GM19043 (cell line): ENCODE measurements around the gene FNIP2.
"Not testable (repeated sequence)": the region's sequence is repeated elsewhere in the genome, so short reads cannot be mapped to it uniquely, and the experiment has no call there.

Experiments
- ATAC-seq: cut with Tn5 transposase; IDR thresholded peaks from one replicate; pipeline ENCODE4 v1.9.1; 2021; ENCODE audit warnings: low read depth; ENCODE audit not compliant: unreplicated experiment

FNIP2 gene

DNA sequence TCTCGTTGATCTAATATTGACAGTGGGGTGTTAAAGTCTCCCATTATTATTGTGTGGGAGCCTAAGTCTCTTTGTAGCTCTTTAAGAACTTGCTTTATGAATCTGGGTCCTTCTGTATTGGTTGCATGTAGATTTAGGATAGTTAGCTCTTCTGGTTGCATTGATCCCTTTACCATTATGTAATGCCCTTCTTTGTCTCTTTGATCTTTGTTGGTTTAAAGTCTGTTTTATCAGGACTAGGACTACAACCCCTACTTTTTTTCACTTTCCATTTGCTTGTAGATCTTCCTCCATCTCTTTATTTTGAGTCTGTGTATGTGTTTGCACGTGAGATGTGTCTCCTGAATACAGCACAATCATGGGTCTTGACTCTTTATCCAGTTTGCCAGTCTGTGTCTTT is 131.6 kb downstream of the FNIP2 start:
- ATAC-seq, result not testable (repeated sequence)

DNA sequence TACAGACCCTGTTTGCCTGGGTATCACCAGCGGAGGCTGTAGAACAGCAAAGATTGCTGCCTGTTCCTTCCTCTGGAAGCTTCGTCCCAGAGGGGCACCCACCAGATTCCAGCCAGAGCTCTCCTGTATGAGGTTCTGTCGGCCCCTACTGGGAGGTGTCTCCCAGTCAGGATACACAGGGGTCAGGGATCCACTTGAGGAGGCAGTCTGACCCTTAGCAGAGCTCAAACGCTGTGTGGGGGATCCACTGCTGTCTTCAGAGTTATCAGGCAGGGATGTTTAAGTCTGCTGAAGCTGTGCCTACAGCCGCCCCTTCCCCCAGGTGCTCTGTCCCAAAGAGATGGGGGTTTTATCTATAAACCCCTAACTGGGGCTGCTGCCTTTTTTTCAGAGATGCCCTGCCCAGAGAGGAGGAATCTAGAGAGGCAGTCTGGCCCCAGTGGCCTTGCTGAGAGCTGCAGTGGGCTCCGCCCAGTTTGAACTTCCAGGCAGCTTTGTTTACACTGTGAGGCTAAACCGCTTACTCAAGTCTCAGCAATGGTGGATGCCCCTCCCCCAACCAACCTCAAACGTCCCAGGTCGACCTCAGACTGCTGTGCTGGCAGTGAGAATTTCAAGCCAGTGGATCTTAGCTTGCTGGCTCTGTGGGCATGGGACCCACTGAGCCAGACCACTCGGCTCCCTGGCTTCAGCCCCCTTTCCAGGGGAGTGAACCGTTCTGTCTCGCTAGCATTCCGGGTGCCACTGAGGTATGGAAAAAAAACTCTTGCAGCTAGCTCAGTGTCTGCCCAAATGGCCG is 133.7 kb downstream of the FNIP2 start:
- ATAC-seq, result not testable (repeated sequence)

DNA sequence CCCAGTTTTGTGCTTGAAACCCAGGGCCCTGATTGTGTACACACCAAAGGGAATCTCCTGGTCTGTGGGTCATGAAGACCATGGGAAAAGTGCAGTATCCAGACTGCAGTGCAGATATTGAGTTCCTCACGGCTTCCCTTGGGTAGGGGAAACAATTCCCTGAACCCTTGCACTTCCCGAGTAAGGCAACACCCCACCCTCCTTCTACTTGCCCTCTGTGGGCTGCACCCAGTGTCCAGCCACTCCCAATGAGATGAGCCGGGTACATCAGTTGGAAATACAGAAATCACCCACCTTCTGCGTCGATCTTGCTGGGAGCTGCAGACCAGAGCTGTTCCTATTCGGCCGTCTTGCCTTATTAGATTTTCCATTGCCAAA is 134.2 kb downstream of the FNIP2 start:
- no peak for ATAC-seq

DNA sequence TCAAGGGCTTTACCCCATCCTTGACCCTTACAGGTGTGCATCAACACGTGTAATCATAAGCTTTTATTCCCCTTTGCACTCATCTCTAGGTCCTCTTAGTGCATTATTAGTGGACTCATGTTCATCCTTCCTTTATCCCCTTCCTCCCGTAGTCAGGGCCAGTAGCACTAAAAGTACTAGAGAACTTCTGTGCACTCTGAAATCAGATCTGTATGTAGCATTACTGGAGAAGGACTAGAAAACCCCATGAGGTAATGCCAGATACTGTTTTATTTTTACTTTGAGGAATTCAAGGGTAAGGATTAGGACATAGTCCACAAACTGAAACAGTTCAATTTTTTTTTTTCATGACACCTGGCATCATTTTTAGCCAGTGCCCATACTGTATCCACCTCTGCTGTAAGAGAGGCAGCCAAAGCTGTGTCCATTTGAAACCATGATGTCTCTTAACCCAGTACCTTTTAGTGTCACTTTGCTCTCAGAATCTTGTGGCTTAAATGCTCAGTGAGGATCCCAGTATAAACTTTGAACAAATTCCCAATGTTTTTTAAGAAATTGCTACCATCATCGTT is 134.7 kb downstream of the FNIP2 start:
- no peak for ATAC-seq

DNA sequence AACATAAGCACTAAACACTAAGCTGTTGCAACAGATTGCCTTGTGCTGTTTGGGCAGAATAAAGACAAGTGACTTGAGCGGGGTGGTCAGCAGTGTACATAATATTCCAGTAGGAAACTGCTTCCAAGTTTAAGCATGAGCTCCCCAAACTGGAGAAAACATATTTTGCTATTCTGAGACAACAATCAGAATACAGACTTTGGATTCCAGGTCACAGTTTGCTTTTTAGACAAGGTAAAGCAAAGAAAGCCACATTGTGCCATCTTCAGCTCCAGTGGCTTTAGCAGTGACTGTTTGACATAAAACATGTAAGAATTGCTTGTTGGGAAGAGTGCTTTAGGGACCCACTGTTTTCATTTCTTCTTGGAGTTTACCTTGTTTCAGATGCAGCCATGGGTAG is 136.0 kb downstream of the FNIP2 start:
- ATAC-seq, result no peak

DNA sequence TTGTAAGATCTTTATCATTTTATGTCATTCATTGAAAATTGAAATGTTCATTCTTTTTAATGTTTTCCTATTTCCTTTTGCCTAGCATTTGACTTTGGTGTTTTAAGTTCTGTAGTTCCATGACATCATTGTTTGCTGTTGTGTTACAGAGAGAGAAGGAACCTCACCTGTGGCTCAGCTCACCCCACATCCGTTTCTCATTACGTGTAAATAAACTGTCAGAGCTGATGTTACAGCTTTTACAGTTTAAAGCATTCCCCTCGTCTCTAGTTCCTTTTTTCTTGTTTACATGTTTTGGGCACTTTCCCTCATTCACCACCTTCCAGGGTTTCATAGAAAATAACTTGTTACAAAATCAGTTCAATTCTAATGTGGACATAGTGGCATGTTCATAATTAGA is 137.2 kb downstream of the FNIP2 start:
- peak; percentile 76 for ATAC-seq

DNA sequence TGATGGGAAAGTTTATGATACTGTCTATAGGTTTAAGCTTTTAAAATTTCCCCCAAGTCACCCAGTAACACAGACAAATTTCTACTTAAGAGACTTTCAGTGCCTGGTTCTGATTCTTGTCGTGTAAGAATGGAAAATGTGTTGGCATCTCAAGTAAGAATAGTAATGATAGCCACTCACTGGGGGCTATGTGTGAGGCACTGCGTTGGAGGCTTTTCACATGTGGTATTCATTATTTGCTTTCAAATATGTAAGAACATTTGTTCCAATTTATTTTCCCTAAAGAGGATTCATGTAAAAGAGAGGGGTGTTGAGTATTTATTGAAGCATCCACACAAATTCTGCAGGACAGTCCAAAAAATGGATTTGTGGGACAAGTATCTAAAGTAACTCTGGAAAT is 143.6 kb downstream of the FNIP2 start:
- ATAC-seq, result no peak

DNA sequence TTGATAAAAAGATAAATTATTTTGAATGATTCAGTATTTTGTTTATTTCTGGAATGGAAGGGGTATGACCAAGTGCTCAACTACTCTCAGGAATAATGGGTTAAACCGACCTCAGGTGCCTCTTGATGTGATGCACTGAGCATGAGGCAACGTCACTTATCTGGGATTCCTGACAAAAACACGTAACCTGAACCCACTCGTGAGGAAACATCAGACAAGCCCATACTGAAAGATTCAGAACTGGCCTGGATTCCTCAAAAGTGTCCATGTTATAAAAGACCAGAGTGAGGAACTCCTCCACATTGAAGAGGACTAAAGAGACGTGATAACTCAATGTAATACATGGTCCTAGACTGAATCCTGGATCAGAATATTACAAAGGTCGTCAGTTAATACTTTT is 144.0 kb downstream of the FNIP2 start:
- ATAC-seq, result no peak

DNA sequence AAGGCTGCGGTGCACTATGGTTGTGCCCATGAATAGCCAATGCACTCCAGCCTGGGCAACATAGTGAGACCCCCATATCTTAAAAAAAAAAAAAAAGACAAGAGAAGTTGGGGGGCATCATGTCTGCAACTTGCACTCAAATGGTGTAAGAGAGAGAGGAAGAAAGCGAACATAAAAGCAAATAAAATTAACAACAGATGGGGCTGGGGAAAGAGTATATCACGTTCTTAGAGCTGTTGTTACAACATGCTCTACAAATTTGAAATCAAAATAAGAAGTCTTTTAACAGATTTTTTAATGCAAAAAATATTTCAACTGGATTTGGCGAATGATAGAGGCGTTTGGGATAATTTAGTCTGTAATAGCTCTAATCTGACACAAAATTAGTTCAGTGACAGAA is 144.9 kb downstream of the FNIP2 start:
- ATAC-seq, result no peak

DNA sequence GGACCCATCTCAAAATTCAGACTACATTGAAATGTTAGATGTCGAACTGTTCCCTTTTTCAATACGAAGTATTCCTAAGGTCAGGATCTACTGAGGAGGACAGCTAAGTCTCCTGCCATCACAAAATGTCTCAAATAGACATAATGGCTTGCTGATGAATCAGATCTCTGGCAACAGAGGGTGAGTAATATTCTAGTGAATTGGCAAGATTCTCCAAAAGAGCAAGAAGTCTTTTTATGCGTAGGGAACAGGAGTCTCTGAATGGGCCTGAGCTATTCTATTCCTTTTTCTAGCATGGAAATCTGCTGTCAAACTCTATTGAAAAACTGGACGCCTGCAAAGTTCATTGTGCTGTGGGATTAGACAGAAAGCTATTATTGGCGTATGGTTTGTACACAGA is 145.4 kb downstream of the FNIP2 start:
- no peak for ATAC-seq

DNA sequence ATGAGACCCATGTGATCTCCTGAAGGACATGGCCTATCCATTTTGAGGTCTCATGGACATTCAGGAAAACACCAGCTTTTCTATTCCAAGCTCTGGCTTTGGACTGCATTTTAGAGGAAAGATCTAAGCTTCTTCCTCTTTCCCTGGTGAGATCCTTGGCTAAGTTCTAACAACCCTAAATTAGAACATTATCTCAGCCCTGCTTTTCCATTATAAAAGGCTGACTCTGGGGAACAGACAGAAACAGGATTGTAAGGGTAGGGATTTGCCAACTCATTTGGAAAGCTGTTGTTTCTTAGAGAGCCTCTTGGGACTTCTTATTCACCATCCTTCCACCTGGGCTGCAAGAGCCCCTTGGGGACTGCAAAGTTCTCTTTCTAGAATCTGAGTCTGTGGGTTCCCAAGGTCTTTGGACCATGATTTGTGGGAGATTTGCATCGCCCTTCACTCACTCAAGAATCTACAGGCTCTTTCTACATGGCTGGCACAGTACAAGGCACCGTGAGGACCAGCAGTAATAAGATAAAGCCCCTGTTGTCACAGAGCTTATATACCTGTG is 146.9 kb downstream of the FNIP2 start:
- ATAC-seq, result no peak

DNA sequence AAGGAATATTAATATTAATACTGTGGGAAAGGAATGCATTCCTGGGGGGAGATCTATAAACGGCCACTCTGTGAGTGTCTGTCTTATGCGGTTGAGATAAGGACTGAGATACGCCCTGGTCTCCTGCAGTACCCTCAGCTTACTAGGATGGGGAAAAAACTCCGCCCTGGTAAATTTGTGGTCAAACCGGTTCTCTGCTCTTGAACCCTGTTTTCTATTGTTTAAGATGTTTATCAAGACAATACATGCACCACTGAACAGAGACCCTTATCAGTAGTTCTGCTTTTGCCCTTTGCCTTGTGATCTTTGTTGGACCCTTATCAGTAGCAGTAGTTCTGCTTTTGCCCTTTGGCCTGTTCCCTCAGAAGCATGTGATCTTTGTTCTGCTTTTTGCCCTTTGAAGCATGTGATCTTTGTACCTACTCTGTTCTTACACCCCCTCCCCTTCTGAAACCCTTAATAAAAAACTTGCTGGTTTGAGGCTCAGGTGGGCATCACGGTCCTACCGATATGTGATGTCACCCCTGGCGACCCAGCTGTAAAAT is 151.7 kb downstream of the FNIP2 start:
- ATAC-seq, result not testable (repeated sequence)

DNA sequence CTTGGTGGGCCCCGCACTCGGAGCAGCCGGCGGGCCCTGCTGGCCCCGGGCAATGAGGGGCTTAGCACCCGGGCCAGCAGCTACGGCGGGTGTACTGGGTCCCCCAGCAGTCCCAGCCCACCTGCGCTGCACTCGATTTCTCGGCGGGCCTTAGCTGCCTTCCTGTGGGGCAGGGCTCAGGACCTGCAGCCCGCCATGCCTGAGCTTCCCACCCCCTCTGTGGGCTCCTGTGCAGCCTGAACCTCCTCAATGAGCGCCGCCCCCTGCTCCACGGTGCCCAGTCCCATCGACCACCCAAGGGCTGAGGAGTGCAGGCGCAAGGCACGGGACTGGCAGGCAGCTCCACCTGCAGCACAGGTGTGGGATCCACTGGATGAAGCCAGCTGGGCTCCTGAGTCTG is 158.9 kb downstream of the FNIP2 start:
- not testable (repeated sequence) for ATAC-seq

DNA sequence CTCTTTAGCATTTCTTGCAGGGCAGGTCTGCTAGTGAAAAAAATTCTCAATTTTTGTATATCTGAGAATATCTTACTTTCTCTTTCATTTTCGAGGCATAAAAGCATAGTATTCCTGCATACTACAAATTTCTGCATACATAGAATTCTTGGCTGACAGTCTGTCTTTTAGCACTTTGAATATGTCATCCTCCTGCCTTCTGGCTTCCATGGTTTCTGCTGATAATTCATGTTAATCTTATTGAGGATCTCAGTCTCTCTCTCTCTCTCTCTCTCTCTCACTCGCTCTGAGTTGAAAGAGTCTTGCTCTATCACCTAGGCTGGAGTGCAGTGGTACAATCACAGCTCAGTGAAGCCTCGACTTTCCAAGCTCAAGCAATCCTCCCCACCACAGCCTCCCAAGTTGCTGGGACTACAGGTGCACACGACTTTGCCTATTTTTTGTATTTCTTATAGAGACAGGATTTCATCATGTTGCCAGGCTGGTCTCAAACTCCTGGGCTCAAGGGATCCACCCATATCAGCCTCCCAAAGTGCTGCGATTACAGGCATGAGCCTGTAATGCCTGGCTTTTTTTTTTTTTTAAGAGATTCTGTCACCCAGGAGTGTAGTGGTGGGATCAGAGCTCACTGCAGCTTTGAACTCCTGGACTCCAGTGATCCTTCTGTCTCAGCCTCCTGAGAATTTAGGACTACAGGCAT is 161.3 kb downstream of the FNIP2 start:
- no peak for ATAC-seq

DNA sequence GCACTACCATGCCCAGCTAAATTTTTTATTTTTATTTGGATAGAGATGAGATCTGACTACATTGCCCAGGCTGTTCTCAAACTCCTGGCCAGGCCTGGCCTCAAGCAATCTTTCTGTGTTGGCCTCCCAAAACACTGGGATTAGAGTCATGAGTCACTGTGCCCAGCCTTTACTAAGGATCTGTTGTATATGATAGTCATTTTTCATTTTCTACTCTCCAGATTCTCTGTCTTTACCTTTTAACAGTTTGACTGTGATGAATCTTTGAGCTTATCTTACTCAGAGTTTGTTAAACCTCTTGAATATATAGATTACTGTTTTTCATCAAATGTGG is 161.8 kb downstream of the FNIP2 start:
- no peak for ATAC-seq

DNA sequence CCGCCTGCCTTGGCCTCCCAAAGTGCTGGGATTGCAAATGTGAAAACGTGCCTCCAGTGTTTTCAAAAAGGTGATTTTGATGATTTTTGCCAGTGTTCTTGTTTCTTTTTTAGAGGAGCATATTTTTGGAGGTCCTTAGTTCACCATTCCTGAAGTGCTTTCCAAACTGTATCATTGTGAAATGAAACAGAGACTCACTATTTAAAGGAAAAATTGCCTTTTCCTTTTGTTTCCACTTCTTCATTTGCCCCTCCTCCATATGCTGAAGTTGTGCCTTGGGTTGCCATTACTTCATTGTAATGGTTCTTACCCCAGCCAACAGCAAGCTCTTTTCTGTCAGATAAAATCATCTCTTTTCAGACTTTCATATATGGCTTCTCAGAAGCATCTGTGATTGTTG is 164.4 kb downstream of the FNIP2 start:
- no peak for ATAC-seq

DNA sequence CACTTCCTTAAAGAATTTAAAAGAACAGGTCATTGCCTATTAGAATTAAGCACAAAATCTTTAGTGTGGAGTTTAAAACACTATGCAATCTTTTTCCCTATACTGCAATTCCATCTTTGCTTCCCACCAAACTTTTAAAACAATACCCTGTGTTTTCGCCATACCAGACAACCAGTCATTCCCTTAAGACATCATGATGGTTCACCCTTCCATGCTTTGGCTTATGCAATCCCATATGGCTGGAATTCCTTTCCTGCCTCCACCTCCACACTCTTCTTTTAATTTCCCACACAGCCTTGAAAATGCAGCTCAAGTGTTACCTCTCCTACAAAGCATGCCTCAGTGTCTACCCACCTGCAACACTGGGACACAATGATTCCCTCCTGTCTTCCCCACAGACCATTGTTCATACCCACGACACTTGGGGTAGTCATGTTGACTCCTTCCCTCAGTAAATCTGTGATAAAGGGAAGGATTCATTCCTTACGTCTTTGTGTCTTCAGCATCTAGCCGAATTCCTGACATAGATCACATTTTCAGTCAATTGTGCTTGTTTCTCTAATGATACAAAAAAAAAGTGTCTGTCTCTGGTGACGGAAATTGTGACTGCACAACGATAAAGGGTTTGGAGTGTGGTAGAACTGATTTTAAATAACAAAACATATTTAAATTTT is 166.3 kb downstream of the FNIP2 start:
- ATAC-seq, result no peak

DNA sequence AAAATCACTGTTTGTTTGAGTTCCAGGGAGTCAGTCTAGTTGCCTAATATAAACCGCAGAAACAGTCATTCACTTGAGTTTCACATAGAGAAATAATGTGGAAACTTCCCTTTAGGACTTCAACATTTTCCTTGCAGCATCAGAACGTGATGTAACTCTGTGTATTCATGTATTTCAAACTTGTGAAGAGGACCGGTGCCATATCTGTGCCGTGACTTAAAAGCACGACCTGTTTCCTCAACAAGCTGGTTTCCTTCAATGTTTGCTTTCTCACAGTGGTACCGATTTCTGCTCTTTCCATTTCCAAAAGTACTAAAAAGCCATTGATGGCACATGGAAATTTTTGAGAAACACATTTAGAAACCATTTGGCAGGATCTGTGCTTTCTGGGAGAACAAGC is 167.4 kb downstream of the FNIP2 start:
- ATAC-seq, result no peak

DNA sequence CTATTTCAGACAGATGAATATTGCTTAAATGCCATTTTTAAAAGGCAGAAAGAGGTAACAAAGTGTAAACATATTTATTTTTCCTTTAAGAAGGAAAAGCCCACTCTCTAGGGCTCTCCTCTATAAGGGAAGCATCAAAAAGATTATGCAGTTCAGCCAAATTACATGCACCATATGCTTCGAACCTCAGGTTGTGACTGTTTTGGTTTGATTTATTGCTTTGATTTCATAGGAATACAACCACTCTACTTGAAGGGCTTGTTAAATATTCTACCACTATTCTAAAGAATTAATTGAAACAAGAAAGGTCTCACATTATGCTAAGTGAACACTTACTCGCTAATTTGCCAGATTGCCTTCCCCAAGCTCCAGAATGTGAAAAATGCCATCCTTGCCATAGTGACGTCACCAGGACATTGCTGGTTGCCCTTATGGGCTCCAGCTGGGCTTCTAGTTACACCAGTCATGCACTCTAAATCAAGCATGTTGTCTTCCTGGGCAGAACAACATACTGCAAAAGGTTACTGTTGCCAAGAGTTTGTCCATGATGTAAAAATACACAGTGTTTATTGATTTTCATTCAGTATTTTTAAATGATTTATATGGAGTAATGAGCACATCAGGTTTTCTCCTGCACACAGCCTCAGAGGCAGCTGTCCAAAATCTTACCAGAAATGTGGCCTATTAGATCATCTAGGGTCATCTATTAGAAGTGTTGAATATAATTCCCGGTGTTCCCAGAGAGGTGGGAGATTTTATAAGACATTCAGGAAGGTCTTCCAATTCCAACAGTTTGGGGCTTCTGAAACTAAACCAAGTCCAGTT is 169.6 kb downstream of the FNIP2 start:
- no peak for ATAC-seq

DNA sequence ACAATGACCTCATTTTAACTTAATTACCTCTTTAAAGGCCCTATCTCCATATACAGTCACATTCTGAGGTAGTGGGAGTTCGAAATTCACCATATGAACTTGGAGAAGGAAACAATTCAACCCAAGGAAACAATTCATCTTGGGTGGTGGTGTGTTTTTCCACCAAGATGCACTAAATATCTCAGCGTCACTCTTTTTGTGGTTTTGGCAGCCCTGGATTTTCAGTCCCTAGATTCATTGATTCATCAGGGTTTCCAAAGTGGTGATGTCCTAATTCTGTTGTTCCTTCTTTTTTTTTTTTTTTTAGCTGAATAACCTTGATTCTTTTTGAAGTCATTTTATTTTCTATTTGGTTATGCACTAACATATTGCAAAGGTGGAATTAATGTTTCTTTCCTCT is 171.4 kb downstream of the FNIP2 start:
- no peak for ATAC-seq
